ENCODE results near the gene CTSF. TPM values are rescaled to one million over a fixed set of nuclear protein-coding genes. Genes with fewer than 3 reads are reported as not detected.
A peak's percentile ranks its signal among the peaks of the same experiment; 100 is the strongest.
"Not testable (repeated sequence)": the region's sequence is repeated elsewhere in the genome, so short reads cannot be mapped to it uniquely, and the experiment has no call there.

Gene CTSF
- total and polyA plus RNA-seq, 2 donors (not counting 1 experiment from before 2014, with no cell fraction given) = 17.1 to 26.6 TPM

- H4K20me1 ChIP-seq (ENCODE audit: control insufficient read depth, extremely low read depth, insufficient read depth, low read length) = no peaks in the 10 kb centered on the region
- peak within 1 kb of the TSS; percentile 46 for H3K27ac ChIP-seq (ENCODE audit: insufficient read depth, low read length)
- peaks cover 17% of the 10 kb centered on the region for H3K27me3 ChIP-seq (ENCODE audit: control insufficient read depth, insufficient read depth, low read length)
Observed at GRCh38 chr11:66545701-66546367, 22.6 kb downstream of the CTSF start, which contains the start of gene ZDHHC24. Gene ZDHHC24 (minus strand): TSS chr11:66546048. CDS start chr11:66546003, 45 bp downstream.

GRCh38 chr11:66544952-66545351, 23.5 kb downstream of the CTSF start:
- not testable (repeated sequence) for H3K27ac ChIP-seq (ENCODE audit: insufficient read depth, low read length); DNase-seq (ENCODE audit: low read depth in 2 of 2); H4K20me1 ChIP-seq (ENCODE audit: control insufficient read depth, extremely low read depth, insufficient read depth, low read length); H3K4me1 ChIP-seq (ENCODE audit: control insufficient read depth, extremely low read depth, insufficient read depth, low read length); H3K36me3 ChIP-seq (ENCODE audit: control insufficient read depth, insufficient read depth, low read length); H3K79me2 ChIP-seq (ENCODE audit: control insufficient read depth, insufficient read depth, low read length); H3K9me3 ChIP-seq (ENCODE audit: control insufficient read depth, insufficient read depth, low read depth, low read length); H2AFZ ChIP-seq (ENCODE audit: low read length); H3K9ac ChIP-seq (ENCODE audit: insufficient read depth, low read length)
- Histone ChIP-seq H3K4me3 (replicated peaks in 1 of 4; ENCODE audit: control extremely low read depth in 1 of 4, insufficient read depth in 1 of 4, low read depth in 3 of 4, low read length in 4 of 4) (peak overlapping the region; percentile 43 to 83 (median 70)), H3K27me3 (ENCODE audit: control insufficient read depth, insufficient read depth, low read length) (peaks cover 16% of the 10 kb centered on the region), H3K4me2 (ENCODE audit: extremely low read depth, insufficient read depth, low read length) (peak overlapping the region; percentile 93)

More at GRCh38 chr11:66545701-66546367, 22.6 kb downstream of the CTSF start, which contains the start of gene ZDHHC24:
- TF ChIP-seq EZH2 (IDR thresholded peaks at IDR 0.05; ENCODE audit: low read length, missing control alignments) (no peak), CTCF (conservative IDR thresholded peaks at IDR 0.05 in 1 of 2, IDR thresholded peaks at IDR 0.05 in 1 of 2; ENCODE audit: low read depth in 1 of 2, low read length in 2 of 2) (no peak)
- Histone ChIP-seq H3K36me3 (ENCODE audit: control insufficient read depth, insufficient read depth, low read length) (peaks cover 4% of the 10 kb centered on the region), H2AFZ (ENCODE audit: low read length) (peak within 1 kb of the TSS; percentile 51), H3K4me1 (ENCODE audit: control insufficient read depth, extremely low read depth, insufficient read depth, low read length) (peaks cover 8% of the 10 kb centered on the region), H3K4me3 (replicated peaks in 1 of 4; ENCODE audit: control extremely low read depth in 1 of 4, insufficient read depth in 1 of 4, low read depth in 3 of 4, low read length in 4 of 4) (peak within 1 kb of the TSS; percentile 44 to 83 (median 70)), H3K9ac (ENCODE audit: insufficient read depth, low read length) (peak within 1 kb of the TSS; percentile 78), H3K79me2 (ENCODE audit: control insufficient read depth, insufficient read depth, low read length) (no peaks in the 10 kb centered on the region), H3K4me2 (ENCODE audit: extremely low read depth, insufficient read depth, low read length) (peak within 1 kb of the TSS; percentile 93), H3K9me3 (ENCODE audit: control insufficient read depth, insufficient read depth, low read depth, low read length) (no peaks in the 10 kb centered on the region)
- peak; percentile 97 for DNase-seq (ENCODE audit: low read depth in 2 of 2)

- Histone ChIP-seq H3K4me2 (ENCODE audit: extremely low read depth, insufficient read depth, low read length) (peak overlapping the region; percentile 30), H3K27me3 (ENCODE audit: control insufficient read depth, insufficient read depth, low read length) (peaks cover 8% of the 10 kb centered on the region), H3K9me3 (ENCODE audit: control insufficient read depth, insufficient read depth, low read depth, low read length) (no peaks in the 10 kb centered on the region), H3K4me3 (replicated peaks in 1 of 4; ENCODE audit: control extremely low read depth in 1 of 4, insufficient read depth in 1 of 4, low read depth in 3 of 4, low read length in 4 of 4) (peak overlapping the region in 1 of 4 experiments; percentile 12), H3K79me2 (ENCODE audit: control insufficient read depth, insufficient read depth, low read length) (no peaks in the 10 kb centered on the region), H3K9ac (ENCODE audit: insufficient read depth, low read length) (no peak overlapping the region), H2AFZ (ENCODE audit: low read length) (peak overlapping the region; percentile 4), H3K27ac (ENCODE audit: insufficient read depth, low read length) (no peak overlapping the region), H4K20me1 (ENCODE audit: control insufficient read depth, extremely low read depth, insufficient read depth, low read length) (no peaks in the 10 kb centered on the region), H3K36me3 (ENCODE audit: control insufficient read depth, insufficient read depth, low read length) (peaks cover 4% of the 10 kb centered on the region), H3K4me1 (ENCODE audit: control insufficient read depth, extremely low read depth, insufficient read depth, low read length) (peaks cover 8% of the 10 kb centered on the region)
- TF ChIP-seq EZH2 (IDR thresholded peaks at IDR 0.05; ENCODE audit: low read length, missing control alignments) (no peak), CTCF (conservative IDR thresholded peaks at IDR 0.05 in 1 of 2, IDR thresholded peaks at IDR 0.05 in 1 of 2; ENCODE audit: low read depth in 1 of 2, low read length in 2 of 2) (peak; percentile 39 to 63)
- peak; percentile 47 to 64 for DNase-seq (ENCODE audit: low read depth in 2 of 2)
Observed at GRCh38 chr11:66543263-66544107, 24.9 kb downstream of the CTSF start.

Measured in fibroblast of lung (primary cell).